ENCODE measurements around the gene PDZK1IP1. TPM values are rescaled to one million over a fixed set of nuclear protein-coding genes. Genes with fewer than 3 reads are reported as not detected.

The PDZK1IP1 gene
- total and polyA plus RNA-seq, 2 of the 13 experiments (the other 11 are each of a cell fraction or from before 2014, with no cell fraction given) = 0.24 to 1.6 TPM

DNA sequence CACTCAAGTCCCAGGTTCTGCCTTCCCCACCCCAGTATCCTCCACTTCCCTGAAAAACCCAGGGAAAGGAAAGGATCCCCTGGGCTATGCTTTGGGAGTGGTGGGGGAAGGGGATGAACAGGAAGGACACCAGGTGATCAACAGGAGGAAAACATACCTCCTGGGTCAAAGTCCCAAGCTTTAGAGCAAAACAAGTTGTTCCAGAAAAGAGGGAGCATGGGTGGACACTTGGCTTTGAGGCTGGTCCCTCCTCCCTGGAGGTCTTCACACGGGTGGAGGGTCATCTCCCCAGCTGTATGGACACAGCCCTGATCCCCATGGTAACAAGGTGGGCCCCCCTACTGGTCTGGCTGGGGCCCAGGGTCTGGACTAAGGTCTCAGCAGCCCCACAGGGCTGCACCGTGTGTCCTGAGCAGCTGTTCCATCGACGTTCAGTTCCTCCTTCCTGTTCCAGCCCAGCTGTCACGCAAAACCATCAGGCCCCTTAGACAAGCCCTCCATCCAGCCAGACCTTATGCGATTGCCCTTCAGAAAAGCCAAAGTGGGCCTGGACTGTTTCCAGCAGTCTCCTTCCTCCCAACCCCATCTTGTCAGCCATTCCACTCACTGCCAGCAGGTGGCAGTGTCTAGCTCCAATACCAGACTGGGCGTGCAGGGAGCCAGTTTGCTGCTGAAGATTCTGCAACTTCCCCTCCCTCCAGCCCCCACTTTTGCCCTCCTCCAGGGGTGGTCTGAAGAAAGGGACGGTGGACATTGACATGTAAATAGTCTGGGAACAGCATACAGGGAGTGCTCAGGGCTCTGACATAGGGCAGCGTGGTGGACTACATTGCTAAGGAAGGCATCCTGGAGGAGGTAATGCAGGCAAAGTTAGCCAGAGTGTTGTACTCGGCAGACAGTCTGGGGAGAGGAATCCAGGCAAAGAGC, 2.9 kb upstream of the PDZK1IP1 start (continued):
- TF ChIP-seq, protein P1, sequence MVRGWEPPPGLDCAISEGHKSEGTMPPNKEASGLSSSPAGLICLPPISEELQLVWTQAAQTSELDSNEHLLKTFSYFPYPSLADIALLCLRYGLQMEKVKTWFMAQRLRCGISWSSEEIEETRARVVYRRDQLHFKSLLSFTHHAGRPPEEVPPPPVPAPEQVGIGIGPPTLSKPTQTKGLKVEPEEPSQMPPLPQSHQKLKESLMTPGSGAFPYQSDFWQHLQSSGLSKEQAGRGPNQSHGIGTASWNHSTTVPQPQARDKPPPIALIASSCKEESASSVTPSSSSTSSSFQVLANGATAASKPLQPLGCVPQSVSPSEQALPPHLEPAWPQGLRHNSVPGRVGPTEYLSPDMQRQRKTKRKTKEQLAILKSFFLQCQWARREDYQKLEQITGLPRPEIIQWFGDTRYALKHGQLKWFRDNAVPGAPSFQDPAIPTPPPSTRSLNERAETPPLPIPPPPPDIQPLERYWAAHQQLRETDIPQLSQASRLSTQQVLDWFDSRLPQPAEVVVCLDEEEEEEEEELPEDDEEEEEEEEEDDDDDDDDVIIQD (CRISPR knock-in tag; IDR thresholded peaks at IDR 0.05; ENCODE audit: low read depth) = peak; percentile 36; the same call in 1 of the 2 replicates
- TF ChIP-seq FOXO1 (CRISPR knock-in tag; IDR thresholded peaks at IDR 0.05) (peak; percentile 98), ZNF614 (CRISPR knock-in tag; IDR thresholded peaks at IDR 0.05; ENCODE audit: borderline replicate concordance) (peak; percentile 62; the same call in 1 of the 2 replicates), HDAC1 (CRISPR knock-in tag; IDR thresholded peaks at IDR 0.05) (no peak; the same call in none of the 2 replicates), TCF7L2 (IDR thresholded peaks at IDR 0.05; ENCODE audit: low read depth, low read length) (no peak), ISX (CRISPR knock-in tag; conservative IDR thresholded peaks at IDR 0.05) (no peak), GATAD1 (CRISPR knock-in tag; IDR thresholded peaks at IDR 0.05) (peak; percentile 48; the same call in 1 of the 2 replicates)
- TF ChIP-seq, protein P2, sequence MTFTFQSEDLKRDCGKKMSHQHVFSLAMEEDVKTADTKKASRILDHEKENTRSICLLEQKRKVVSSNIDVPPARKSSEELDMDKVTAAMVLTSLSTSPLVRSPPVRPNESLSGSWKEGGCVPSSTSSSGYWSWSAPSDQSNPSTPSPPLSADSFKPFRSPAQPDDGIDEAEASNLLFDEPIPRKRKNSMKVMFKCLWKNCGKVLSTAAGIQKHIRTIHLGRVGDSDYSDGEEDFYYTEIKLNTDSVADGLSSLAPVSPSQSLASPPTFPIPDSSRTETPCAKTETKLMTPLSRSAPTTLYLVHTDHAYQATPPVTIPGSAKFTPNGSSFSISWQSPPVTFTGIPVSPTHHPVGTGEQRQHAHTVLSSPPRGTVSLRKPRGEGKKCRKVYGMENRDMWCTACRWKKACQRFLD (CRISPR knock-in tag; IDR thresholded peaks at IDR 0.05; ENCODE audit: borderline replicate concordance) = peak; percentile 21; the same call in 1 of the 2 replicates
- TF ChIP-seq, protein P3, sequence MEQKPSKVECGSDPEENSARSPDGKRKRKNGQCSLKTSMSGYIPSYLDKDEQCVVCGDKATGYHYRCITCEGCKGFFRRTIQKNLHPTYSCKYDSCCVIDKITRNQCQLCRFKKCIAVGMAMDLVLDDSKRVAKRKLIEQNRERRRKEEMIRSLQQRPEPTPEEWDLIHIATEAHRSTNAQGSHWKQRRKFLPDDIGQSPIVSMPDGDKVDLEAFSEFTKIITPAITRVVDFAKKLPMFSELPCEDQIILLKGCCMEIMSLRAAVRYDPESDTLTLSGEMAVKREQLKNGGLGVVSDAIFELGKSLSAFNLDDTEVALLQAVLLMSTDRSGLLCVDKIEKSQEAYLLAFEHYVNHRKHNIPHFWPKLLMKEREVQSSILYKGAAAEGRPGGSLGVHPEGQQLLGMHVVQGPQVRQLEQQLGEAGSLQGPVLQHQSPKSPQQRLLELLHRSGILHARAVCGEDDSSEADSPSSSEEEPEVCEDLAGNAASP (CRISPR knock-in tag; IDR thresholded peaks at IDR 0.05; ENCODE audit: borderline replicate concordance) = peak; percentile 13; the same call in 1 of the 2 replicates
- TF ChIP-seq, protein P4, sequence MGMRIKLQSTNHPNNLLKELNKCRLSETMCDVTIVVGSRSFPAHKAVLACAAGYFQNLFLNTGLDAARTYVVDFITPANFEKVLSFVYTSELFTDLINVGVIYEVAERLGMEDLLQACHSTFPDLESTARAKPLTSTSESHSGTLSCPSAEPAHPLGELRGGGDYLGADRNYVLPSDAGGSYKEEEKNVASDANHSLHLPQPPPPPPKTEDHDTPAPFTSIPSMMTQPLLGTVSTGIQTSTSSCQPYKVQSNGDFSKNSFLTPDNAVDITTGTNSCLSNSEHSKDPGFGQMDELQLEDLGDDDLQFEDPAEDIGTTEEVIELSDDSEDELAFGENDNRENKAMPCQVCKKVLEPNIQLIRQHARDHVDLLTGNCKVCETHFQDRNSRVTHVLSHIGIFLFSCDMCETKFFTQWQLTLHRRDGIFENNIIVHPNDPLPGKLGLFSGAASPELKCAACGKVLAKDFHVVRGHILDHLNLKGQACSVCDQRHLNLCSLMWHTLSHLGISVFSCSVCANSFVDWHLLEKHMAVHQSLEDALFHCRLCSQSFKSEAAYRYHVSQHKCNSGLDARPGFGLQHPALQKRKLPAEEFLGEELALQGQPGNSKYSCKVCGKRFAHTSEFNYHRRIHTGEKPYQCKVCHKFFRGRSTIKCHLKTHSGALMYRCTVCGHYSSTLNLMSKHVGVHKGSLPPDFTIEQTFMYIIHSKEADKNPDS (CRISPR knock-in tag; IDR thresholded peaks at IDR 0.05) = no peak
- TF ChIP-seq, protein P5, sequence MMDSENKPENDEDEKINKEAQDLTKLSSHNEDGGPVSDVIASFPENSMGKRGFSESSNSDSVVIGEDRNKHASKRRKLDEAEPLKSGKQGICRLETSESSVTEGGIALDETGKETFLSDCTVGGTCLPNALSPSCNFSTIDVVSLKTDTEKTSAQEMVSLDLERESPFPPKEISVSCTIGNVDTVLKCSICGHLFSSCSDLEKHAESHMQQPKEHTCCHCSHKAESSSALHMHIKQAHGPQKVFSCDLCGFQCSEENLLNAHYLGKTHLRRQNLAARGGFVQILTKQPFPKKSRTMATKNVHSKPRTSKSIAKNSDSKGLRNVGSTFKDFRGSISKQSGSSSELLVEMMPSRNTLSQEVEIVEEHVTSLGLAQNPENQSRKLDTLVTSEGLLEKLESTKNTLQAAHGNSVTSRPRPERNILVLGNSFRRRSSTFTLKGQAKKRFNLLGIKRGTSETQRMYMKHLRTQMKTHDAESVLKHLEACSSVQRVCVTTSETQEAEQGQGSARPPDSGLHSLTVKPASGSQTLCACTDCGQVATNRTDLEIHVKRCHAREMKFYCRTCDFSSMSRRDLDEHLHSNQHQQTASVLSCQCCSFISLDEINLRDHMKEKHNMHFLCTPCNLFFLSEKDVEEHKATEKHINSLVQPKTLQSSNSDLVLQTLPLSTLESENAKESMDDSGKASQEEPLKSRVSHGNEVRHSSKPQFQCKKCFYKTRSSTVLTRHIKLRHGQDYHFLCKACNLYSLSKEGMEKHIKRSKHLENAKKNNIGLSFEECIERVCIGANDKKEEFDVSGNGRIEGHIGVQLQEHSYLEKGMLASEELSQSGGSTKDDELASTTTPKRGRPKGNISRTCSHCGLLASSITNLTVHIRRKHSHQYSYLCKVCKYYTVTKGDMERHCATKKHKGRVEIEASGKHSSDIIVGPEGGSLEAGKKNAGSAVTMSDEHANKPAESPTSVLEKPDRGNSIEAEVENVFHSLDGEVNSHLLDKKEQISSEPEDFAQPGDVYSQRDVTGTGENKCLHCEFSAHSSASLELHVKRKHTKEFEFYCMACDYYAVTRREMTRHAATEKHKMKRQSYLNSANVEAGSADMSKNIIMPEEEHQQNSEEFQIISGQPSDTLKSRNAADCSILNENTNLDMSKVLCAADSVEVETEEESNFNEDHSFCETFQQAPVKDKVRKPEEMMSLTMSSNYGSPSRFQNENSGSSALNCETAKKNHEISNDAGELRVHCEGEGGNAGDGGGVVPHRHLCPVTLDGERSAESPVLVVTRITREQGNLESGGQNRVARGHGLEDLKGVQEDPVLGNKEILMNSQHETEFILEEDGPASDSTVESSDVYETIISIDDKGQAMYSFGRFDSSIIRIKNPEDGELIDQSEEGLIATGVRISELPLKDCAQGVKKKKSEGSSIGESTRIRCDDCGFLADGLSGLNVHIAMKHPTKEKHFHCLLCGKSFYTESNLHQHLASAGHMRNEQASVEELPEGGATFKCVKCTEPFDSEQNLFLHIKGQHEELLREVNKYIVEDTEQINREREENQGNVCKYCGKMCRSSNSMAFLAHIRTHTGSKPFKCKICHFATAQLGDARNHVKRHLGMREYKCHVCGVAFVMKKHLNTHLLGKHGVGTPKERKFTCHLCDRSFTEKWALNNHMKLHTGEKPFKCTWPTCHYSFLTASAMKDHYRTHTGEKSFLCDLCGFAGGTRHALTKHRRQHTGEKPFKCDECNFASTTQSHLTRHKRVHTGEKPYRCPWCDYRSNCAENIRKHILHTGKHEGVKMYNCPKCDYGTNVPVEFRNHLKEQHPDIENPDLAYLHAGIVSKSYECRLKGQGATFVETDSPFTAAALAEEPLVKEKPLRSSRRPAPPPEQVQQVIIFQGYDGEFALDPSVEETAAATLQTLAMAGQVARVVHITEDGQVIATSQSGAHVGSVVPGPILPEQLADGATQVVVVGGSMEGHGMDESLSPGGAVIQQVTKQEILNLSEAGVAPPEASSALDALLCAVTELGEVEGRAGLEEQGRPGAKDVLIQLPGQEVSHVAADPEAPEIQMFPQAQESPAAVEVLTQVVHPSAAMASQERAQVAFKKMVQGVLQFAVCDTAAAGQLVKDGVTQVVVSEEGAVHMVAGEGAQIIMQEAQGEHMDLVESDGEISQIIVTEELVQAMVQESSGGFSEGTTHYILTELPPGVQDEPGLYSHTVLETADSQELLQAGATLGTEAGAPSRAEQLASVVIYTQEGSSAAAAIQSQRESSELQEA (CRISPR knock-in tag; IDR thresholded peaks at IDR 0.05; ENCODE audit: not compliant biosample characterization) = no peak
- TF ChIP-seq, protein P6, sequence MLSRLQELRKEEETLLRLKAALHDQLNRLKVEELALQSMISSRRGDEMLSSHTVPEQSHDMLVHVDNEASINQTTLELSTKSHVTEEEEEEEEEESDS (CRISPR knock-in tag; IDR thresholded peaks at IDR 0.05; ENCODE audit: borderline replicate concordance) = no peak

Data from HepG2 (cell line).